ENCODE results near the gene RAPGEF2.

DNA sequence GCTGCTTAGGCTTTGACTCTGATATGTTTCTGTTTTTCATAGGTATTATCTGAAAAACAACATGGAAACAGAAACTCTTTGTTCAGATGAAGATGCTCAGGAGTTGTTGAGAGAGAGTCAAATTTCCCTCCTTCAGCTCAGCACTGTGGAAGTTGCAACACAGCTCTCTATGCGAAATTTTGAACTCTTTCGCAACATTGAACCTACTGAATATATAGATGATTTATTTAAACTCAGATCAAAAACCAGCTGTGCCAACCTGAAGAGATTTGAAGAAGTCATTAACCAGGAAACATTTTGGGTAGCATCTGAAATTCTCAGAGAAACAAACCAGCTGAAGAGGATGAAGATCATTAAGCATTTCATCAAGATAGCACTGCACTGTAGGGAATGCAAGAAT lies 238.6 kb downstream of the RAPGEF2 start:
- TF ChIP-seq, protein P1, sequence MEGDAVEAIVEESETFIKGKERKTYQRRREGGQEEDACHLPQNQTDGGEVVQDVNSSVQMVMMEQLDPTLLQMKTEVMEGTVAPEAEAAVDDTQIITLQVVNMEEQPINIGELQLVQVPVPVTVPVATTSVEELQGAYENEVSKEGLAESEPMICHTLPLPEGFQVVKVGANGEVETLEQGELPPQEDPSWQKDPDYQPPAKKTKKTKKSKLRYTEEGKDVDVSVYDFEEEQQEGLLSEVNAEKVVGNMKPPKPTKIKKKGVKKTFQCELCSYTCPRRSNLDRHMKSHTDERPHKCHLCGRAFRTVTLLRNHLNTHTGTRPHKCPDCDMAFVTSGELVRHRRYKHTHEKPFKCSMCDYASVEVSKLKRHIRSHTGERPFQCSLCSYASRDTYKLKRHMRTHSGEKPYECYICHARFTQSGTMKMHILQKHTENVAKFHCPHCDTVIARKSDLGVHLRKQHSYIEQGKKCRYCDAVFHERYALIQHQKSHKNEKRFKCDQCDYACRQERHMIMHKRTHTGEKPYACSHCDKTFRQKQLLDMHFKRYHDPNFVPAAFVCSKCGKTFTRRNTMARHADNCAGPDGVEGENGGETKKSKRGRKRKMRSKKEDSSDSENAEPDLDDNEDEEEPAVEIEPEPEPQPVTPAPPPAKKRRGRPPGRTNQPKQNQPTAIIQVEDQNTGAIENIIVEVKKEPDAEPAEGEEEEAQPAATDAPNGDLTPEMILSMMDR (IDR thresholded peaks at IDR 0.05), result no peak
- TF ChIP-seq, protein P2, sequence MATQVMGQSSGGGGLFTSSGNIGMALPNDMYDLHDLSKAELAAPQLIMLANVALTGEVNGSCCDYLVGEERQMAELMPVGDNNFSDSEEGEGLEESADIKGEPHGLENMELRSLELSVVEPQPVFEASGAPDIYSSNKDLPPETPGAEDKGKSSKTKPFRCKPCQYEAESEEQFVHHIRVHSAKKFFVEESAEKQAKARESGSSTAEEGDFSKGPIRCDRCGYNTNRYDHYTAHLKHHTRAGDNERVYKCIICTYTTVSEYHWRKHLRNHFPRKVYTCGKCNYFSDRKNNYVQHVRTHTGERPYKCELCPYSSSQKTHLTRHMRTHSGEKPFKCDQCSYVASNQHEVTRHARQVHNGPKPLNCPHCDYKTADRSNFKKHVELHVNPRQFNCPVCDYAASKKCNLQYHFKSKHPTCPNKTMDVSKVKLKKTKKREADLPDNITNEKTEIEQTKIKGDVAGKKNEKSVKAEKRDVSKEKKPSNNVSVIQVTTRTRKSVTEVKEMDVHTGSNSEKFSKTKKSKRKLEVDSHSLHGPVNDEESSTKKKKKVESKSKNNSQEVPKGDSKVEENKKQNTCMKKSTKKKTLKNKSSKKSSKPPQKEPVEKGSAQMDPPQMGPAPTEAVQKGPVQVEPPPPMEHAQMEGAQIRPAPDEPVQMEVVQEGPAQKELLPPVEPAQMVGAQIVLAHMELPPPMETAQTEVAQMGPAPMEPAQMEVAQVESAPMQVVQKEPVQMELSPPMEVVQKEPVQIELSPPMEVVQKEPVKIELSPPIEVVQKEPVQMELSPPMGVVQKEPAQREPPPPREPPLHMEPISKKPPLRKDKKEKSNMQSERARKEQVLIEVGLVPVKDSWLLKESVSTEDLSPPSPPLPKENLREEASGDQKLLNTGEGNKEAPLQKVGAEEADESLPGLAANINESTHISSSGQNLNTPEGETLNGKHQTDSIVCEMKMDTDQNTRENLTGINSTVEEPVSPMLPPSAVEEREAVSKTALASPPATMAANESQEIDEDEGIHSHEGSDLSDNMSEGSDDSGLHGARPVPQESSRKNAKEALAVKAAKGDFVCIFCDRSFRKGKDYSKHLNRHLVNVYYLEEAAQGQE (IDR thresholded peaks at IDR 0.05; ENCODE audit: insufficient read depth in 1 of 2, low read depth in 2 of 2, low read length in 1 of 2), result no peak
- no peak for TF ChIP-seq POLR2AphosphoS5 (IDR thresholded peaks at IDR 0.05; ENCODE audit: low read depth, low read length)
- no peak for TF ChIP-seq TCF7L2 (IDR thresholded peaks at IDR 0.05; ENCODE audit: low read depth, low read length)

All from Panc1 (cell line).